GM12878 (cell line): ENCODE measurements around the gene LYL1. TPM values are rescaled to one million over a fixed set of nuclear protein-coding genes. Genes with fewer than 3 reads are reported as not detected.

ENCODE experiments used
- ATAC-seq: fragments of 200-7000 bp; cut with Tn5 transposase; 3 replicates; pipeline ENCODE4 v1.9.1; 2020; ENCODE audit warnings: mild to moderate bottlenecking, moderate library complexity
- BruUV-seq: library from RNA; stranded (reverse); fragments of 400-500 nt; replicated peaks from 2 replicates; lab custom pipeline; 2021; lab: Mats Ljungman, UMichigan
- CTCF ChIA-PET: fragments of 300-600 bp; sonication (Branson Sonifier 250); formaldehyde crosslinking; extraction: SDS; loops from one replicate; lab custom pipeline; 2021; ENCODE audit warnings: inconsistent platforms; lab: Yijun Ruan, JAX
- POLR2A ChIA-PET: fragments of 350-600 bp; formaldehyde crosslinking; extraction: SDS; loops from one replicate; lab custom pipeline; 2021; ENCODE audit warnings: inconsistent platforms; lab: Charles Lee
- RAD21 ChIA-PET: fragments of 300-600 bp; sonication (Branson Sonifier 250); formaldehyde crosslinking; loops from one replicate; lab custom pipeline; 2023; ENCODE audit warnings: antibody characterized with exemption; ENCODE audit not compliant: unreplicated experiment; lab: Charles Lee
- SMC1A ChIA-PET: fragments of 300-600 bp; sonication (Branson Sonifier 250); formaldehyde crosslinking; loops from one replicate; lab custom pipeline; 2023; ENCODE audit not compliant: unreplicated experiment, uncharacterized antibody; lab: Charles Lee
- DNase-seq: peaks from one replicate; pipeline ENCODE4 v3.0.0-alpha.2; 2011; ENCODE audit warnings: low read depth, low spot score
- FAIRE-seq: peaks from 3 replicates; lab custom pipeline; 2011; peaks lifted over from hg19 to GRCh38; lab: Jason Lieb, UNC
- H2AFZ ChIP-seq: 2 replicates; pipeline ENCODE4 v1.6.0; 2011; ENCODE audit warnings: low read depth, low read length, control low read depth; ENCODE audit not compliant: control insufficient read depth
- H3K27ac ChIP-seq: 2 replicates; pipeline ENCODE4 v1.5.1; 2011; ENCODE audit warnings: control low read depth; ENCODE audit not compliant: control insufficient read depth, insufficient read depth
- H3K27me3 ChIP-seq, 2 experiments: replicated peaks in 1 of 2; 2 replicates each; pipeline versions ENCODE4 v1.6.0 to v1.6.1; 2011; ENCODE audit warnings: low read length in 1 of 2; ENCODE audit not compliant: control insufficient read depth in 2 of 2, insufficient read depth in 2 of 2
- H3K36me3 ChIP-seq, 2 experiments: 2 replicates each; pipeline ENCODE4 v1.5.1; 2011; ENCODE audit warnings: low read length in 1 of 2; ENCODE audit not compliant: control insufficient read depth in 2 of 2, insufficient read depth in 2 of 2
- H3K4me1 ChIP-seq: 2 replicates; pipeline ENCODE4 v1.6.1; 2011; ENCODE audit warnings: mild to moderate bottlenecking, low read length, moderate library complexity, mixed read lengths; ENCODE audit not compliant: control insufficient read depth, insufficient read depth
- H3K4me2 ChIP-seq: 2 replicates; pipeline ENCODE4 v1.6.0; 2011; ENCODE audit warnings: control low read depth; ENCODE audit not compliant: control insufficient read depth, insufficient read depth
- H3K4me3 ChIP-seq: fragments of 200-600 bp; sonication (generic); 2 replicates; pipeline ENCODE4 v1.5.1; 2016
- H3K79me2 ChIP-seq: 2 replicates; pipeline ENCODE4 v1.6.0; 2011; ENCODE audit warnings: low read length; ENCODE audit not compliant: control insufficient read depth, insufficient read depth
- H3K9ac ChIP-seq: 2 replicates; pipeline ENCODE4 v1.8.0; 2011; ENCODE audit warnings: low read length, control low read depth, mixed read lengths; ENCODE audit not compliant: control insufficient read depth, insufficient read depth
- H3K9me3 ChIP-seq: replicated peaks from 3 replicates; pipeline ENCODE4 v1.5.1; 2011; ENCODE audit warnings: mild to moderate bottlenecking, low read length; ENCODE audit not compliant: control insufficient read depth, insufficient read depth
- H4K20me1 ChIP-seq: 2 replicates; pipeline ENCODE4 v1.6.0; 2011; ENCODE audit not compliant: control insufficient read depth, insufficient read depth
- BRCA1 ChIP-seq: IDR thresholded peaks from 2 replicates; pipeline ENCODE4 v1.6.1; 2011; ENCODE audit warnings: low read depth, low read length, improper control_type of control experiment
- CHD2 ChIP-seq: IDR thresholded peaks from 2 replicates; pipeline ENCODE4 v1.6.1; 2011; ENCODE audit warnings: low read depth, low read length, improper control_type of control experiment, borderline replicate concordance
- NR2F1 ChIP-seq: fragments of 450-650 bp; conservative IDR thresholded peaks from 2 replicates; pipeline ENCODE4 v1.6.1; 2017; ENCODE audit warnings: mild to moderate bottlenecking
- RAD21 ChIP-seq: IDR thresholded peaks from 2 replicates; pipeline ENCODE4 v1.6.1; 2011; ENCODE audit warnings: mild to moderate bottlenecking, low read depth, low read length, moderate library complexity; ENCODE audit not compliant: insufficient read depth
- SRF ChIP-seq, 2 experiments: IDR thresholded peaks; 2 replicates each; pipeline ENCODE4 v1.6.1; 2011; ENCODE audit warnings: low read depth in 2 of 2, low read length in 2 of 2, mild to moderate bottlenecking in 1 of 2, moderate library complexity in 1 of 2
- WRNIP1 ChIP-seq: IDR thresholded peaks from 2 replicates; pipeline ENCODE4 v1.6.1; 2011; ENCODE audit warnings: low read depth, low read length, improper control_type of control experiment, borderline replicate concordance
- ZNF24 ChIP-seq: fragments of 450-650 bp; IDR thresholded peaks from 2 replicates; pipeline ENCODE4 v1.6.1; 2017; ENCODE audit warnings: antibody characterized with exemption, mild to moderate bottlenecking
- WGBS: methylation state at CpG from one replicate; pipeline ENCODE4 v1.1.6; 2016; ENCODE audit warnings: low lambda C conversion rate; ENCODE audit not compliant: insufficient replicate concordance, insufficient coverage; ENCODE audit errors: missing lambda C conversion rate; 5-methylcytosine and 5-hydroxymethylcytosine counted together
- in situ Hi-C: fragments of 300-500 bp; cut with MboI; formaldehyde crosslinking; loops from 9 replicates; pipeline ENCODE4 v1.14.3; 2018; ENCODE audit warnings: mixed read lengths
- intact Hi-C: fragments of 100-400 bp; cut with micrococcal nuclease; formaldehyde crosslinking; loops from one replicate; pipeline ENCODE4 v1.14.2; 2022; ENCODE audit not compliant: unreplicated experiment
- polyA plus RNA-seq, 11 experiments: library from polyadenylated mRNA; depleted of rRNA in 4 of 11; unstranded in 6 of 11; stranded (reverse) in 5 of 11; fragments of >200 nt; fragmentation: Nextera tagmentation in 4 of 11; fragmentation: Illumina TruSeq in 1 of 11; extraction: Ambion mirVana in 4 of 11; extraction: Trizol in 1 of 11; gene quantifications; 1 replicate in 1 of 11; 2 replicates in 10 of 11; pipeline versions ENCODE4 v1.2.1 to v1.2.3, GENCODE V29; 2011 to 2016; ENCODE audit warnings: inconsistent platforms in 2 of 11, missing spikeins in 2 of 11, low read depth in 1 of 11
- total RNA-seq, 4 experiments: library from RNA; depleted of rRNA in 3 of 4; stranded (reverse); fragments of >200 nt in 3 of 4; fragmentation: Illumina TruSeq in 1 of 4; extraction: Trizol in 1 of 4; gene quantifications; 2 replicates each; pipeline versions ENCODE4 v1.2.1 to v1.2.3, GENCODE V29; 2013 to 2021

LYL1 gene
- total and polyA plus RNA-seq, 10 of the 15 experiments (the other 5 are each of a cell fraction or from before 2014, with no cell fraction given): 0.10 to 34.8 (median 4.4) TPM

GRCh38 chr19:13102416-13102665 lies 317 bp downstream of the LYL1 start:
- FAIRE-seq: no peak
- Histone ChIP-seq H3K4me1 (peaks cover 50% of the 10 kb centered on the region), H2AFZ (peak overlapping the region; percentile 56; the same call in 1 of the 2 replicates), H3K4me3 (peak overlapping the region; percentile 57; the same call in 1 of the 2 replicates), H3K79me2 (peaks cover 5% of the 10 kb centered on the region; the same call in 1 of the 2 replicates), H3K36me3 (peaks cover 0 to 1% of the 10 kb centered on the region in 2 experiments; a peak in 1 of 4 replicates), H3K9me3 (no peaks in the 10 kb centered on the region; the same call in 2 of the 3 replicates), H3K4me2 (peak overlapping the region; percentile 99), H3K27ac (peak overlapping the region; percentile 90), H3K27me3 (peaks cover 2% of the 10 kb centered on the region in 2 experiments), H3K9ac (peak overlapping the region; percentile 59), H4K20me1 (no peaks in the 10 kb centered on the region)
- ChIA-PET CTCF (interaction anchor here (0.6 to 1.6 kb wide), 2 partner anchors 85 to 159 kb away, joined by 3 to 6 read pairs; no protein-coding TSS in a partner anchor), SMC1A (no interaction called here), POLR2A (interaction anchor here (1.0 kb wide), 1 partner anchor 50 kb away, joined by 3 read pairs; no protein-coding TSS in a partner anchor), RAD21 (no interaction called here)
- no TSS peak for BruUV-seq
- no peak for DNase-seq
- intact Hi-C loops (loop anchor here (5.0 kb wide), 2 partner anchors 50 to 160 kb away; partner anchors contain the start of genes IER2 and STX10), in situ Hi-C loops (no loop called here)
- TF ChIP-seq ZNF24: peak; percentile 90
- peak; percentile 38; the same call in 1 of the 2 replicates for TF ChIP-seq BRCA1
- 0 out of 2 replicates have a peak, but pooled peaks have one; percentile 55 for TF ChIP-seq CHD2
- no peak for TF ChIP-seq SRF (IDR thresholded peaks at IDR 0.05; ENCODE audit: low read depth in 2 of 2, low read length in 2 of 2)
- peak; percentile 24 for ATAC-seq
- WGBS: 3% methylated on average over 7 of the region's 7 CpGs

DNA sequence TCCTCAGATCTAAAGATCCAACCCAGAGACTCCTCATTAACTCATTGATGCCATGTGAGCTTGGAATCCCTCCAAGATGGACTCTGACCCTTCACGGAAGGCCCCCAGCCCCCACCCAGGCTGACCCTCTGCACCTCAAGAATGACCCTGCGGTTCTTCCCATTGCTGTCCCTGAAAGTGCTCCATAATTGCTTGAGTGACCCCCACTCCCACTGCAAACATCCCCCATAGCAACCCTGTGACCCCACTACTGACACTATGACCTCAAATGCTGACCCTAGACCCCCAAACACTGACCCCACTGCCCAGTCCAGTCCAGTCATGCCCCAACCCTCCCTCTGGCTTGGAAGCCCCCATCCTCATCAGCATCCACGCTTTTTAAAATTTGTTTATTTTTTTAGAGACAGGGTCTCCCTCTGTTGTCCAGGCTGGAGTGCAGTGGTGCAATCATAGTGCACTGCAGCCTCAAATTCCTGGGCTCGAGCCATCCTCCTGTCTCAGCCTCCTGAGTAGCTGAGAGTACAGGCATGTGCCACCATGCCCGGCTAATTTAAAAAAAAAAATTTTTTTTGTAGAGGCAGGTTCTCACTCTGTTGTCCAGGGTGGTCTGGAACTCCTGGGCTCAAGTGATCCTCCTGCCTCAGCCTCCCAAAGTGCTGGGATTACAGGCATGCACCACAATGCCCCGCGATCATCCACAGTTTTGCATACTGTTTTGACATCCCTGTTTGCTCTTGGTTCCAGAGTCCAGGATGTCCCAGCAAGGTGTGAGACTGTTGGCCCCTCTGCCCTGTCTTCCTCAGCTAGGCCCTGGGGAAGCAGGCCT lies 855 bp downstream of the LYL1 start:
- no peak for ATAC-seq
- RAD21 ChIA-PET: no interaction called here
- Histone ChIP-seq H2AFZ (peak overlapping the region; percentile 56; the same call in 1 of the 2 replicates), H3K27ac (peak overlapping the region; percentile 90), H3K79me2 (peaks cover 5% of the 10 kb centered on the region; the same call in 1 of the 2 replicates)
- in situ Hi-C loops: no loop called here
- no peak for DNase-seq
- SMC1A ChIA-PET: no interaction called here
- BruUV-seq: no TSS peak
- TF ChIP-seq NR2F1 (peak; percentile 37), WRNIP1 (no peak), RAD21 (no peak)
- TF ChIP-seq, all 136 proteins: peak for 1
- intact Hi-C loops: loop anchor here (5.0 kb wide), 2 partner anchors 50 to 160 kb away; partner anchors contain the start of genes IER2 and STX10
- ChIA-PET POLR2A (interaction anchor here (0.6 to 1.4 kb wide), 5 partner anchors 16 to 146 kb away, joined by 3 to 6 read pairs (median 3); partner anchors contain the start of gene NACC1), CTCF (interaction anchor here (0.6 to 3.0 kb wide), 12 partner anchors 16 to 225 kb away, joined by 3 to 13 read pairs (median 3); partner anchors contain the start of gene NACC1)
- Histone ChIP-seq H3K36me3 (no peaks in the 10 kb centered on the region; a peak in 1 of 4 replicates), H3K9me3 (no peaks in the 10 kb centered on the region; the same call in 2 of the 3 replicates), H3K4me2 (peak overlapping the region; percentile 99), H4K20me1 (no peaks in the 10 kb centered on the region), H3K4me3 (peak overlapping the region; percentile 57), H3K27me3 (peaks cover 2% of the 10 kb centered on the region in 2 experiments), H3K9ac (peak overlapping the region; percentile 59), H3K4me1 (peaks cover 50% of the 10 kb centered on the region)
- no peak for FAIRE-seq
- 28% methylated on average over 7 of the region's 7 CpGs for WGBS
